EL (cell line): Measurements from ENCODE around the gene MAFG.
"Not testable (repeated sequence)": the region's sequence is repeated elsewhere in the genome, so short reads cannot be mapped to it uniquely, and the experiment has no call there.

Source experiments
- DNase-seq: peaks from one replicate; pipeline ENCODE4 v3.0.0-alpha.2; 2016

The MAFG gene

GRCh38 chr17:81957691-81958432 is 30.3 kb upstream of the MAFG start:
- DNase-seq, result no peak

GRCh38 chr17:81956607-81957589 is 29.4 kb upstream of the MAFG start:
- no peak for DNase-seq

GRCh38 chr17:81955756-81956544 is 28.4 kb upstream of the MAFG start:
- no peak for DNase-seq

- no peak for DNase-seq
Measured at GRCh38 chr17:81955058-81955681, 27.6 kb upstream of the MAFG start.

GRCh38 chr17:81954131-81955057 is 26.9 kb upstream of the MAFG start:
- DNase-seq, result peak; percentile 39

GRCh38 chr17:81953443-81953842 is 25.9 kb upstream of the MAFG start:
- DNase-seq, result not testable (repeated sequence)

GRCh38 chr17:81952792-81953228 is 25.3 kb upstream of the MAFG start:
- DNase-seq, result no peak

GRCh38 chr17:81951785-81952684 is 24.5 kb upstream of the MAFG start:
- DNase-seq, result no peak

GRCh38 chr17:81950501-81950900 is 23.0 kb upstream of the MAFG start:
- DNase-seq, result no peak

- DNase-seq, result no peak
Measured at GRCh38 chr17:81948635-81949378, 21.3 kb upstream of the MAFG start.

GRCh38 chr17:81947189-81947588 is 19.7 kb upstream of the MAFG start, which contains the start of gene MYADML2:
Gene MYADML2 (minus strand): TSS chr17:81947233. CDS start chr17:81941741, 5,492 bp downstream.
- no peak for DNase-seq

- DNase-seq, result no peak
Measured at GRCh38 chr17:81944858-81945257, 17.3 kb upstream of the MAFG start.

GRCh38 chr17:81942167-81942553 is 14.6 kb upstream of the MAFG start:
- no peak for DNase-seq

GRCh38 chr17:81941484-81942166 is 14.1 kb upstream of the MAFG start:
- DNase-seq, result no peak

GRCh38 chr17:81940538-81941483 is 13.3 kb upstream of the MAFG start:
- no peak for DNase-seq

- no peak for DNase-seq
Measured at GRCh38 chr17:81939881-81940385, 12.4 kb upstream of the MAFG start.

GRCh38 chr17:81939218-81939617 is 11.7 kb upstream of the MAFG start:
- no peak for DNase-seq
